Measurements from ENCODE around the gene ST6GAL1.

DNA sequence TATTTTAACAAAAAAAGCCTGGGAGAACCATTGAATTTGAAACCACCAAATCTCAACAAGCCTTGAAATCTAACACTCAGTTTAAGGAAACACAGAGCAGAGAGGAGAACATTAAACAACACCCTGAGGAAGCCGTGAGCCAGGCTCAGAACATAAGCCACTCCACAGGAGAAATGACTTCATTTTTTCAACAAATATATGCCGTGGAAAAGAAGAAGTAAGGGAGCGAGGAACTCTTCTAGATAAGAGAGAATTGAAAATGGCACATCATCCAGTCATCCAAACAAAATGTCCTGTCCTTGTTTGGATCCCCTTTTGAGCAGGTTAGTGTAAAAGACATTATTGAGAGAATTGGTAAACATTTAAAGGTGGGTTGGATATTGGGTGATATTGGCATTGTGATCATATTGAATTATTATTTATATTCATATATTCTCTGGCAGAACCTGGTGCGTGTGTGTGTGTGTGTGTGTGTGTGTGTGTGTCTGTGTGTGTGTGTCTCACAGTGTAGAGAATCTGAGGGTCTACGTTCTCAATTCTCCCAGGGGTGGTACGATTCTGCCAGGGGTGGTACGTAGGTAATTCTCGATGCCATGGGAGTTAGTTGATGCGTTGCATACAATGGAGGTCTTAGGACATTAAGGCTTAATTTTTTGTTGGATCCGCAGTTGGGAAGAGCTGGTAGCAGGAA is 94.4 kb downstream of the ST6GAL1 start:
- TF ChIP-seq, protein P1, sequence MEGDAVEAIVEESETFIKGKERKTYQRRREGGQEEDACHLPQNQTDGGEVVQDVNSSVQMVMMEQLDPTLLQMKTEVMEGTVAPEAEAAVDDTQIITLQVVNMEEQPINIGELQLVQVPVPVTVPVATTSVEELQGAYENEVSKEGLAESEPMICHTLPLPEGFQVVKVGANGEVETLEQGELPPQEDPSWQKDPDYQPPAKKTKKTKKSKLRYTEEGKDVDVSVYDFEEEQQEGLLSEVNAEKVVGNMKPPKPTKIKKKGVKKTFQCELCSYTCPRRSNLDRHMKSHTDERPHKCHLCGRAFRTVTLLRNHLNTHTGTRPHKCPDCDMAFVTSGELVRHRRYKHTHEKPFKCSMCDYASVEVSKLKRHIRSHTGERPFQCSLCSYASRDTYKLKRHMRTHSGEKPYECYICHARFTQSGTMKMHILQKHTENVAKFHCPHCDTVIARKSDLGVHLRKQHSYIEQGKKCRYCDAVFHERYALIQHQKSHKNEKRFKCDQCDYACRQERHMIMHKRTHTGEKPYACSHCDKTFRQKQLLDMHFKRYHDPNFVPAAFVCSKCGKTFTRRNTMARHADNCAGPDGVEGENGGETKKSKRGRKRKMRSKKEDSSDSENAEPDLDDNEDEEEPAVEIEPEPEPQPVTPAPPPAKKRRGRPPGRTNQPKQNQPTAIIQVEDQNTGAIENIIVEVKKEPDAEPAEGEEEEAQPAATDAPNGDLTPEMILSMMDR (IDR thresholded peaks at IDR 0.05) = no peak
- TF ChIP-seq ZFX (IDR thresholded peaks at IDR 0.05; ENCODE audit: borderline replicate concordance) = no peak
